AG10803 (cell line): ENCODE measurements around the gene FLNA.
"Not testable (repeated sequence)": the region's sequence is repeated elsewhere in the genome, so short reads cannot be mapped to it uniquely, and the experiment has no call there.

ENCODE experiments used
- DNase-seq: peaks from one replicate; pipeline ENCODE4 v3.0.0; 2010; ENCODE audit warnings: low read depth
- H3K4me3 ChIP-seq: 2 replicates; pipeline ENCODE4 v1.5.1; 2011; ENCODE audit warnings: mild to moderate bottlenecking, low read length, control low read depth
- TF ChIP-seq, protein P1 (sequence below): conservative IDR thresholded peaks from 2 replicates; pipeline ENCODE4 v1.5.1; 2011; ENCODE audit warnings: mild to moderate bottlenecking, low read length, control low read depth, inconsistent platforms

Gene FLNA

DNA sequence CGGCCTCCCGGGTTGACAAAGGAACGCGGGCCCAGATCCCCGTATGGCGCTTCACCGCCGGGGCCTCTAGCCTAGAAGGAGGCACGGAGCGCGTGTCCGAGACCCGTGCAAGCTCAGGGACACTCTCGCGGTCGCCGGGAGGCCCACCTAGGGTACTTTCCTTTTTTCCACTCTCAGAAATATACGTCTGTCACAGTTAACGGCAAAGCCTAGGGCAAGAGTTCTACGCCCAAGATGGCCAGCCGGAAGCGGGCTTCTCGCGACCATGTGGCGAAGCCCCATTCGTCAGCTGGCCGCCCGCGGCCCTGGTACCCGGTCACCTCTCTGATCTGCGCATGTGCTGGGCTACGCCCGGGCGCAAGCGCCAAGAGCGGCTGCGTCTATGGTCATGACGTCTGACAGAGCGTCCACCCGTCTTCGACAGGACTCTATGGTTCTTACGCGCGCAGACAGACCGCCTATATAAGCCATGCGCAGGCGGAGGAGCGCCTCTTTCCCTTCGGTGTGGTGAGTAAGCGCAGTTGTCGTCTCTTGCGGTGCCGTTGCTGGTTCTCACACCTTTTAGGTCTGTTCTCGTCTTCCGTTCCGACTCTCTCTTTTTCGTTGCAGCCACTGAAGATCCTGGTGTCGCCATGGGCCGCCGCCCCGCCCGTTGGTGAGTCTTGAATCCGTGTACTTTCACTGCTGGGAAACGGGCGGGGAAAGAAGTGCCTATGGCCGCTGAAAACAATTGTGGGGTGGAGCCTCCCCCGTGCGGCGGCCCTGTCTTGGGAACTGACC, 23.6 kb upstream of the FLNA start, which contains the start of gene RPL10:
RPL10 (plus strand) TSS at position 490 of the 780 bp plus-strand sequence; CDS start at position 633, 143 bp downstream.
- TF ChIP-seq, protein P1, sequence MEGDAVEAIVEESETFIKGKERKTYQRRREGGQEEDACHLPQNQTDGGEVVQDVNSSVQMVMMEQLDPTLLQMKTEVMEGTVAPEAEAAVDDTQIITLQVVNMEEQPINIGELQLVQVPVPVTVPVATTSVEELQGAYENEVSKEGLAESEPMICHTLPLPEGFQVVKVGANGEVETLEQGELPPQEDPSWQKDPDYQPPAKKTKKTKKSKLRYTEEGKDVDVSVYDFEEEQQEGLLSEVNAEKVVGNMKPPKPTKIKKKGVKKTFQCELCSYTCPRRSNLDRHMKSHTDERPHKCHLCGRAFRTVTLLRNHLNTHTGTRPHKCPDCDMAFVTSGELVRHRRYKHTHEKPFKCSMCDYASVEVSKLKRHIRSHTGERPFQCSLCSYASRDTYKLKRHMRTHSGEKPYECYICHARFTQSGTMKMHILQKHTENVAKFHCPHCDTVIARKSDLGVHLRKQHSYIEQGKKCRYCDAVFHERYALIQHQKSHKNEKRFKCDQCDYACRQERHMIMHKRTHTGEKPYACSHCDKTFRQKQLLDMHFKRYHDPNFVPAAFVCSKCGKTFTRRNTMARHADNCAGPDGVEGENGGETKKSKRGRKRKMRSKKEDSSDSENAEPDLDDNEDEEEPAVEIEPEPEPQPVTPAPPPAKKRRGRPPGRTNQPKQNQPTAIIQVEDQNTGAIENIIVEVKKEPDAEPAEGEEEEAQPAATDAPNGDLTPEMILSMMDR, result no peak
- peak within 1 kb of the TSS; percentile 87 for H3K4me3 ChIP-seq
- DNase-seq, result peak; percentile 97

DNA sequence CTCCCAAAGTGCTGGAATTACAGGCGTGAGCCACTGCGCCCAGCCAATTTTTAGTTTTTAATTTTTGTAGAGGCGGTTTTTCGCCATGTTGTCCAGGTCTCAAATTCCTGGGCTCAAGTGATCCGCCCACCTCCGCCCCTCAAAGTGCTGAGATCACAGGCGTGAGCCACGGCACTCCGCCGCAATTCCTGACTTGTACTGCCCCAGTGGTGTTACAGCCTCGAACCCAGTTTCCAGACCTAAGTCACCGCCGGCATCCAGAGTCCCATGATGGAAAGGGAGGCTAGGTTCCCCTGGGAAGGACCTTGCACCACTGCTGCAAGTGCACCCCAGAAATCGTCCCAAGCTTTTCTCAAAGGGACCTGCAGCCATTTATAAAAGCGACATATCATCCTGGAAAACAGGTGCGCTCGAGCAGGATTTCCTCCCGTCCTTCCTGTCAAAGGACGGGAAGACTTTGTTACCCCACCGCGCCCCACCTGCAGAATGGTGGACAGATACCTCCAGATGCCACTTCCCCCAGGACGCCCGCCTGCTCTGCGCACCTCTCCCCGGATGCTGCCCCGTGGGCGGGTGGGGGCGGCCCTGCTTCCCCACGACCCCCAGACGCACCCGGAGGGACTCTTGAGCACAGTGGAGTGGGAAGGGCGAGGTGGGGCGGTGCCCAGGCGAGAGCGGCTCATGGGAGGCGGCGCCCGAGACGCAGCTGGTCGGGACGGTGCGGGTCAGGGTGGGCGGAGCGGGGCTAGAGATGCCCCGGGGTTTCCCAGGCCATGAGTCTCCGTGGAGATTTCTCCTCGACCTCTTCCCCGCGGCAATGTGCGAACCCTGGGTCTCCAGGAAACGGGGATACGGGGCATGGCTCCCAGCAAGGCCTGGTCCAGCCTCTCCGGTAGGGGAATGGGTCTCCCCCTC, 22.8 kb upstream of the FLNA start:
- peak; percentile 59 for DNase-seq
- peak overlapping the region; percentile 65 for H3K4me3 ChIP-seq
- TF ChIP-seq, protein P1, result no peak

GRCh38 chrX:154396363-154396762, 21.9 kb upstream of the FLNA start:
- not testable (repeated sequence) for H3K4me3 ChIP-seq, DNase-seq

DNA sequence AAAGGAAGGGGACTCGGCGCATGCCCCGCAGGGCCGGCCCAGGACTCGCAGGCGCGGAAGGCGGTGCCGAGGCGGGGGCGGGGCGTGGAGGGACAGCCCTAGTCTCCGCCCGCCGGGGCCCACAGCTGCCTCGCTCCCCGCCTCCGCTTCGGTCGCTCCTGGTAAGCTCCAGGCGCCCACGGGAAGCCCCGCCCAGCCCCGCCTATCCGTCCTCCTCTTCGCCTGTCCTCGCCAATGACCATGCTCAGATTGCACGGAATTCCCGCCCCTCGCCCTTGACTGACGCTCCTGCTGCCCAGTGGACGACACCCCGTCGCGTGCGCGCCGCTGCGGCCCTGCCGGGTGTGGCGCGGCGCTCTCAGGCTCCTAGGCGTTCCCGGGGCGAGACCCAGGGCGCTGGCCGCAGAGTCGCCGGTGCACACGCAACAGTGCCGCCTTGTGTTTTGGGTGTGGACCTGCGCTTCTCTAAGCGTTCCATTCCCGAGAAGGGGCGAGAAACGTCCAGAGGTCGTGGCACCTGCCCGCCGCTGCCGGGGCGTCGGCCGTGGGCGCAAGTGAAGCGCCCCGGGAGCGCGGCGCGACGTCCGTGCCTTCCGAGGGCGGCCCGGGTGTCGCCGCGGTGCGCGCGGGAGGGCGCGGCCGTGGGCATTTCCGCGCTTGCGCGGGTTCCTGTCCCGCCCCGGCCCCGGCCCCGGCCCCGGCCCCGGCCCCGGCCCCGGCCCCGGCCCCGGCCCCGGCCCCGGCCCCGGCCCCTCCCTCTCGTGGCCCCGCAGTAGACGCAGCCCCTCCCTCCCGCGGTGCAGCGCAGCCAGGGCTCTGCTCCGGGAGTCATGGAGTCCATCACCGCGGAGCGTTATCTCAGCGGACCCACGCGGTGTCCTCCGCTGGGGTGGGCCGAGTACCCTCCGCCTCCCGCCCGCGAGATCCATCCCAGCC, 15.6 kb upstream of the FLNA start:
- DNase-seq, H3K4me3 ChIP-seq: not testable (repeated sequence)

DNA sequence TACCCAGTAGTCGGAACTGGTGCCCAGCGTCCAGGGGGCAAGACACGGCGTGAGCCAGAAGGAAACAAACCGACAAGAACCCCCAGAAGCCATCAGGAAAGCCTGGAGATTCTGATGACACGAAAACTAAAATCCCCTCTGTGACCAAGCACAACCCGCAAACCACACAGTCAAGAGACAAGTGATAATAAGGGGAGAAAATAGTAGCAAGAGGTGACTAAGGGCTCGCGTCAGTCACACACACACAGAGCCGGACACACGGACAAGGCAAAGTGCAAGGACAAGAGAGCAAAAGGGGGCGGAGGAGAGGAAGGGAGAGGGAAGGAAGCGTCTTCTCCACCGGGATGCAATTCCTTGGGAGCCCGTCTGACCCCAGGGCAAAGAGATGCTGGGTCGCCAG, 14.2 kb upstream of the FLNA start:
- DNase-seq, result not testable (repeated sequence)

DNA sequence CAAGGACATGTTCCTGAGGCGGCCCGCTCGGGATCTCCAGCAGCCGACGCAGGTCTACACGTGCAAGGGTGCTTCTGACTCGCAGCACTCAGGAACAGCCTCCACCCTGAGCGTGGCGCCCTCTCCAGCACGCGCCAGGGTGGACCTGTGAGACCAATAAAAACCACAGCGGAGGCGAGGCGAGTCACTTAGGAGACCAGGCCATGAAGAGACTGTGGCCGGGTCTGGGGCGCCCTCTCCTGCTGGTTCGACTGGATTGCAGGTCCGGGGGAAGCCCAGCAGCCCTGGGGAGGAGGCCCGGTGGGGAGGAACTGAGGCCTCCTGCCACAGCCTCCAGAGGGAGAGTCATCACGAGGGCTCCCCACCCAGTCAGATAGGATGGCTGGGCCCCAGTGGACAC, 13.7 kb upstream of the FLNA start:
- not testable (repeated sequence) for DNase-seq, H3K4me3 ChIP-seq

More for the DNA sequence above, 14.2 kb upstream of the FLNA start:
- H3K4me3 ChIP-seq, result not testable (repeated sequence)

DNA sequence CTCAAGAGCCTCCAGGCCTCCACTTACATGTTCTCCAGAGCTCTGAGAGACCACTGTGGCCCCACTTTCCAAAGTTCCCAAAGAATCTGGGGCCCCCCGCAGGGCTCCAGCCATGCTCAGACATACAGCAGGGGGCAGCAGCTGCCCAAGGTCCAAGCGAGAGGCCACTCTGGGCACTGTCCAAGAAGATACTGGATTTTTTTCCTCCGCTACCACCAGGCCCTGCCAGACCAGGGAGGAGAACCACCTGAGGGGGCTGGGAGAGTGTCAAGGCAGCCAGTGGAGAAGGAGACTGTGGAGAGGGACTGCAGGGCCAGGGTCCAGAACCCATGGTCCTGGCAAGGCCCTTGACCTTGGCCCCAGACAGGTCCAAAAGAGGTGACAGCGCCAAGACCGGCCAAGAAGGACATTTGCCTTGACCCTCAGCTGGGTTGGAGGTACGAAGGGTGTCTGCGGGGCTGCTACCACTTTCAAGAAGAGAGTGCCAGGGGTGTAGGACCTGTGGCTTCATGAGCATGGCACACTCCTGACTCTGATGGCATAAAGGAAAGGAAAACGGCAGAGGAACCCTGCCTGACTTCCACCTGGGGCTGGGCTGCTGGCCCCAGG, 10.0 kb upstream of the FLNA start:
- DNase-seq, result no peak
- H3K4me3 ChIP-seq, result no peak overlapping the region
- TF ChIP-seq, protein P1, result peak; percentile 38

- TF ChIP-seq, protein P1, result no peak
These were observed 9.2 kb upstream of the FLNA start for GRCh38 chrX:154383359-154384283.

More at GRCh38 chrX:154383359-154384283, 9.2 kb upstream of the FLNA start:
- no peak overlapping the region for H3K4me3 ChIP-seq
- no peak for DNase-seq
